DND-41 (cell line): ENCODE measurements around the gene GPT2.
A peak's percentile ranks its signal among the peaks of the same experiment; 100 is the strongest.

Experiments used
- ATAC-seq: fragments of 200-7000 bp; cut with Tn5 transposase; 3 replicates; pipeline ENCODE4 v1.9.1; 2021; ENCODE audit warnings: low read depth; ENCODE audit not compliant: insufficient read depth
- DNase-seq: peaks from one replicate; pipeline ENCODE4 v3.0.0-alpha.2; 2020
- H2AFZ ChIP-seq: 2 replicates; pipeline ENCODE4 v1.6.0; 2012; ENCODE audit warnings: low read depth, low read length
- H3K27ac ChIP-seq: 2 replicates; pipeline ENCODE4 v1.5.1; 2012; ENCODE audit warnings: low read length, inconsistent platforms
- H3K27me3 ChIP-seq: fragments of 200-600 bp; sonication (generic); 2 replicates; pipeline ENCODE4 v1.6.0; 2012; ENCODE audit warnings: low read length, mild to moderate bottlenecking, inconsistent platforms; ENCODE audit not compliant: insufficient read depth, poor library complexity
- H3K36me3 ChIP-seq: 2 replicates; pipeline ENCODE4 v1.5.1; 2012; ENCODE audit warnings: low read length, inconsistent platforms; ENCODE audit not compliant: insufficient read depth
- H3K4me1 ChIP-seq: 2 replicates; pipeline ENCODE4 v1.5.1; 2012; ENCODE audit warnings: mild to moderate bottlenecking, low read length; ENCODE audit not compliant: insufficient read depth
- H3K4me2 ChIP-seq: 2 replicates; pipeline ENCODE4 v1.6.0; 2012; ENCODE audit warnings: mild to moderate bottlenecking, moderate library complexity, low read length, inconsistent platforms; ENCODE audit not compliant: insufficient read depth
- H3K4me3 ChIP-seq, 2 experiments: fragments of 200-600 bp in 1 of 2; shearing (Covaris generic) in 1 of 2; 2 replicates each; pipeline ENCODE4 v1.5.1; 2012 to 2016; ENCODE audit warnings: inconsistent platforms in 2 of 2, low read length in 2 of 2, mild to moderate bottlenecking in 2 of 2, low read depth in 1 of 2, moderate library complexity in 1 of 2
- H3K79me2 ChIP-seq: 2 replicates; pipeline ENCODE4 v1.6.0; 2012; ENCODE audit warnings: low read length, inconsistent platforms; ENCODE audit not compliant: insufficient read depth
- H3K9ac ChIP-seq: 2 replicates; pipeline ENCODE4 v1.6.0; 2012; ENCODE audit warnings: low read depth, mild to moderate bottlenecking, inconsistent platforms, low read length, moderate library complexity
- H3K9me3 ChIP-seq: 2 replicates; pipeline ENCODE4 v1.5.1; 2012; ENCODE audit warnings: low read length, moderate library complexity, mild to moderate bottlenecking, inconsistent platforms; ENCODE audit not compliant: insufficient read depth, severe bottlenecking
- H4K20me1 ChIP-seq: 2 replicates; pipeline ENCODE4 v1.6.0; 2012; ENCODE audit warnings: low read length; ENCODE audit not compliant: insufficient read depth
- EZH2 ChIP-seq: IDR thresholded peaks from 3 replicates; pipeline ENCODE4 v1.6.1; 2012; ENCODE audit warnings: borderline replicate concordance, low read depth, mild to moderate bottlenecking, moderate library complexity, low read length, inconsistent platforms; ENCODE audit not compliant: severe bottlenecking
- TF ChIP-seq, protein P1 (sequence below): IDR thresholded peaks from 2 replicates; pipeline ENCODE4 v1.5.1; 2012; ENCODE audit warnings: borderline replicate concordance, low read length, moderate library complexity, mild to moderate bottlenecking; ENCODE audit not compliant: poor library complexity, severe bottlenecking; ENCODE audit errors: extremely low read depth

The GPT2 gene

DNA sequence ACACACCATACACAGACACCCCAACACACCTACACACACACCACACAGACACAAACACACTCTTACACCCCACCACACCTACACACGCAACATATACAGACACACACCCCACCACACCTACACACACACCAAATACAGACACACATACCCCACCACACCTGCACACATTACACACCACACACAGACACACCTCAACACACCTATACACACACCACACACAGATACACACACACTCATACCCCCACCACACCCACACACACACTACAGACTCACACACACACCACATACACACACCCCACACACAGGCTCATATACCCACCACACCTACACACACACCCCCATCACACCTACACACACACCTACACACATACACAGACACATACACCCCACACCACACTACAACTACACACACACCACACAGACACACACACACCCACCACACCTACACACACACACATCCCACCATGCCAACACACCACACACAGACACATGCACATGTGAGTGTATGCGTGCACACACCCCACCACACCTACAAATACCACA, 31.4 kb downstream of the GPT2 start:
- TF ChIP-seq, protein P1, sequence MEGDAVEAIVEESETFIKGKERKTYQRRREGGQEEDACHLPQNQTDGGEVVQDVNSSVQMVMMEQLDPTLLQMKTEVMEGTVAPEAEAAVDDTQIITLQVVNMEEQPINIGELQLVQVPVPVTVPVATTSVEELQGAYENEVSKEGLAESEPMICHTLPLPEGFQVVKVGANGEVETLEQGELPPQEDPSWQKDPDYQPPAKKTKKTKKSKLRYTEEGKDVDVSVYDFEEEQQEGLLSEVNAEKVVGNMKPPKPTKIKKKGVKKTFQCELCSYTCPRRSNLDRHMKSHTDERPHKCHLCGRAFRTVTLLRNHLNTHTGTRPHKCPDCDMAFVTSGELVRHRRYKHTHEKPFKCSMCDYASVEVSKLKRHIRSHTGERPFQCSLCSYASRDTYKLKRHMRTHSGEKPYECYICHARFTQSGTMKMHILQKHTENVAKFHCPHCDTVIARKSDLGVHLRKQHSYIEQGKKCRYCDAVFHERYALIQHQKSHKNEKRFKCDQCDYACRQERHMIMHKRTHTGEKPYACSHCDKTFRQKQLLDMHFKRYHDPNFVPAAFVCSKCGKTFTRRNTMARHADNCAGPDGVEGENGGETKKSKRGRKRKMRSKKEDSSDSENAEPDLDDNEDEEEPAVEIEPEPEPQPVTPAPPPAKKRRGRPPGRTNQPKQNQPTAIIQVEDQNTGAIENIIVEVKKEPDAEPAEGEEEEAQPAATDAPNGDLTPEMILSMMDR: no peak
- TF ChIP-seq EZH2: no peak
- no peak overlapping the region for H2AFZ ChIP-seq
- no peaks in the 10 kb centered on the region for H3K79me2 ChIP-seq
- H3K4me1 ChIP-seq: no peaks in the 10 kb centered on the region
- H3K27me3 ChIP-seq: no peaks in the 10 kb centered on the region
- no peak overlapping the region for H3K4me3 ChIP-seq
- no peaks in the 10 kb centered on the region for H4K20me1 ChIP-seq
- no peaks in the 10 kb centered on the region for H3K9me3 ChIP-seq
- H3K36me3 ChIP-seq: no peaks in the 10 kb centered on the region
- DNase-seq: no peak
- no peak for ATAC-seq
- H3K4me2 ChIP-seq: no peak overlapping the region
- no peak overlapping the region for H3K27ac ChIP-seq
- H3K9ac ChIP-seq: no peak overlapping the region

DNA sequence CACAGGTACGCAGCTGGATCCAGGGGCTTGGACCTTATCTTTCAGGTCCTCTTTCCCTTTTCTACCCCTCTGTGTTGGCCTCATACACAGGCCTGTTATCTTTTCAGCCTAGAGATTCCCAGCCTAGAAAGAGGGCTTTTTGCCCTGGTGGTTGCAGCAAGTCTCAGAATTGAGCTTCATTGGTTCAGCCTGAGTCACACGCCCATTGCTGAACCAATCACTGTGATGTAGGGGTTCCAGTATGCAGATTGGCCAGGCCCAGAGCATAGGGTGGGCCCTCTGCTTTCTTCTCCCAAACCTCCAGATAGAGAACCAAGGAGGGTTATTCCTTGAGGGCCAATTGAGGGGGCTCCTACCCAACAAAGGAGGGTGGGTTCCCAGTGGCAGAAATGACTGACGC, 32.8 kb downstream of the GPT2 start:
- Histone ChIP-seq H3K4me1 (no peaks in the 10 kb centered on the region), H3K27me3 (no peaks in the 10 kb centered on the region), H3K27ac (no peak overlapping the region), H4K20me1 (no peaks in the 10 kb centered on the region), H3K9ac (no peak overlapping the region), H3K4me3 (no peak overlapping the region), H3K9me3 (no peaks in the 10 kb centered on the region), H3K36me3 (no peaks in the 10 kb centered on the region), H2AFZ (no peak overlapping the region), H3K79me2 (no peaks in the 10 kb centered on the region), H3K4me2 (no peak overlapping the region)
- TF ChIP-seq, protein P1: no peak
- TF ChIP-seq EZH2: no peak
- ATAC-seq (peak; percentile 71; the same call in 2 of the 3 replicates), DNase-seq (peak; percentile 10)

DNA sequence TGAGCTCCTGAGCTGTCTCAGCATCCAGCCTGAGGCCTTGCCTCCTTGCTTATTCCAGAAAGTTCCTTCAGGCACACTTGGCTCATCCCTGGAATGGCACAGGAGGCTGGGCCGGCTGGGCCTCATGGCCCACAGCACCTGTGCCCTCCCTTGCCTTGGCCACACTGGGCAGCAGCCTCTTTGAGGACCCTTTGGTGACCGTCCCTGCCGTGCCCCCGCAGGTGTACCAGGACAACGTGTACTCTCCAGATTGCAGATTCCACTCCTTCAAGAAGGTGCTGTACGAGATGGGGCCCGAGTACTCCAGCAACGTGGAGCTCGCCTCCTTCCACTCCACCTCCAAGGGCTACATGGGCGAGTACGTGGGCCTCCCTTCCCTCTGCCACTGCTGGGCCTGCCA, 34.2 kb downstream of the GPT2 start:
- no peak overlapping the region for H3K4me2 ChIP-seq
- no peaks in the 10 kb centered on the region for H3K36me3 ChIP-seq
- TF ChIP-seq EZH2: no peak
- TF ChIP-seq, protein P1: no peak
- H4K20me1 ChIP-seq: no peaks in the 10 kb centered on the region
- no peaks in the 10 kb centered on the region for H3K27me3 ChIP-seq
- H3K27ac ChIP-seq: no peak overlapping the region
- H3K79me2 ChIP-seq: no peaks in the 10 kb centered on the region
- no peak overlapping the region for H3K4me3 ChIP-seq
- H2AFZ ChIP-seq: no peak overlapping the region
- no peak overlapping the region for H3K9ac ChIP-seq
- H3K9me3 ChIP-seq: no peaks in the 10 kb centered on the region
- ATAC-seq (no peak), DNase-seq (no peak)
- H3K4me1 ChIP-seq: no peaks in the 10 kb centered on the region
